HCT116 (cell line): Measurements from ENCODE around the gene AFF1. TPM values are rescaled to one million over a fixed set of nuclear protein-coding genes. Genes with fewer than 3 reads are reported as not detected.

Experiments
- ATAC-seq: fragments of 200-7000 bp; cut with Tn5 transposase; 2 replicates; pipeline ENCODE4 v1.9.1; 2020; ENCODE audit warnings: mild to moderate bottlenecking, moderate library complexity
- BruUV-seq: library from RNA; stranded (reverse); fragments of 400-500 nt; replicated peaks from 2 replicates; lab custom pipeline; 2021; lab: Mats Ljungman, UMichigan
- CTCF ChIA-PET: fragments of 300-600 bp; sonication (Branson Sonifier 250); formaldehyde crosslinking; loops from one replicate; lab custom pipeline; 2021; ENCODE audit warnings: antibody characterized with exemption; lab: Charles Lee
- POLR2A ChIA-PET: fragments of 300-600, 350-600 bp; sonication (Branson Sonifier 250); formaldehyde crosslinking; loops from one replicate; lab custom pipeline; 2021; ENCODE audit warnings: antibody characterized with exemption; lab: Charles Lee
- RAD21 ChIA-PET, 2 experiments: fragments of 300-600 bp; sonication (Branson Sonifier 250); formaldehyde crosslinking; loops; one replicate each; lab custom pipeline; 2023; ENCODE audit warnings: low total read pairs in 2 of 2; ENCODE audit not compliant: uncharacterized antibody in 2 of 2, unreplicated experiment in 2 of 2, low non-redundant PET in 1 of 2; lab: Charles Lee
- DNase-seq: peaks from one replicate; pipeline ENCODE4 v3.0.0-alpha.2; 2010; ENCODE audit warnings: low read depth, low spot score
- H2AFZ ChIP-seq: fragments of 200-600 bp; shearing (Covaris generic), sonication (generic); 2 replicates; pipeline ENCODE4 v1.6.1; 2017; ENCODE audit warnings: low read depth, mixed run types, mixed read lengths, antibody characterized with exemption, low read length; ENCODE audit not compliant: poor library complexity, severe bottlenecking
- H3K27ac ChIP-seq: 2 replicates; pipeline ENCODE4 v1.5.1; 2012; ENCODE audit warnings: low read depth, low read length
- H3K27me3 ChIP-seq: fragments of 200-600 bp; sonication (generic); 2 replicates; pipeline ENCODE4 v1.6.1; 2016; ENCODE audit warnings: mixed run types, low read length, mixed read lengths; ENCODE audit not compliant: insufficient read depth
- H3K36me3 ChIP-seq, 2 experiments: fragments of 200-500 bp in 1 of 2; fragments of 200-600 bp in 1 of 2; sonication (Bioruptor generic) in 1 of 2; sonication (generic) in 1 of 2; 2 replicates each; pipeline versions ENCODE4 v1.5.1 to v1.6.1; 2014 to 2016; ENCODE audit warnings: low read length in 2 of 2, inconsistent platforms in 1 of 2, mixed read lengths in 1 of 2, mixed run types in 1 of 2; ENCODE audit not compliant: insufficient read depth in 2 of 2, control insufficient read depth in 1 of 2
- H3K4me1 ChIP-seq, 2 experiments: fragments of 200-600 bp in 1 of 2; sonication (generic) in 1 of 2; 2 replicates each; pipeline versions ENCODE4 v1.5.1 to v1.6.1; 2012 to 2017; ENCODE audit warnings: low read length in 2 of 2, inconsistent platforms in 1 of 2, mild to moderate bottlenecking in 1 of 2, mixed read lengths in 1 of 2, mixed run types in 1 of 2, moderate library complexity in 1 of 2; ENCODE audit not compliant: insufficient read depth in 2 of 2, control insufficient read depth in 1 of 2
- H3K4me2 ChIP-seq: fragments of 200-600 bp; sonication (generic); 2 replicates; pipeline ENCODE4 v1.6.1; 2017; ENCODE audit warnings: mixed run types, low read length, mixed read lengths
- H3K4me3 ChIP-seq, 2 experiments: fragments of 200-600 bp in 1 of 2; sonication (generic) in 1 of 2; replicated peaks in 1 of 2; 2 replicates each; pipeline ENCODE4 v1.5.1; 2011 to 2016; ENCODE audit warnings: low read length in 2 of 2, control low read depth in 1 of 2, low read depth in 1 of 2, mild to moderate bottlenecking in 1 of 2, mixed read lengths in 1 of 2, mixed run types in 1 of 2
- H3K79me2 ChIP-seq: fragments of 200-600 bp; sonication (generic); 2 replicates; pipeline ENCODE4 v1.6.1; 2017; ENCODE audit warnings: mild to moderate bottlenecking, mixed run types, low read length, moderate library complexity, mixed read lengths; ENCODE audit not compliant: insufficient read depth
- H3K9ac ChIP-seq: fragments of 200-600 bp; sonication (generic); 2 replicates; pipeline ENCODE4 v1.6.1; 2016; ENCODE audit warnings: low read length, mixed read lengths
- H3K9me2 ChIP-seq: fragments of 200-600 bp; sonication (generic), shearing (Covaris generic); 2 replicates; pipeline ENCODE4 v1.6.1; 2017; ENCODE audit warnings: mixed run types, mild to moderate bottlenecking, moderate library complexity; ENCODE audit not compliant: insufficient read depth
- H3K9me3 ChIP-seq, 2 experiments: fragments of 200-500 bp in 1 of 2; fragments of 200-600 bp in 1 of 2; sonication (Bioruptor generic) in 1 of 2; sonication (generic) in 1 of 2; 2 replicates each; pipeline ENCODE4 v1.6.1; 2014 to 2017; ENCODE audit warnings: low read length in 2 of 2, mixed read lengths in 2 of 2, inconsistent platforms in 1 of 2, low read depth in 1 of 2, mild to moderate bottlenecking in 1 of 2, mixed run types in 1 of 2, moderate library complexity in 1 of 2; ENCODE audit not compliant: control insufficient read depth in 1 of 2, insufficient read depth in 1 of 2
- H4K20me1 ChIP-seq: fragments of 200-600 bp; sonication (generic), shearing (Covaris generic); 2 replicates; pipeline ENCODE4 v1.6.1; 2017; ENCODE audit warnings: mixed run types, mild to moderate bottlenecking, moderate library complexity; ENCODE audit not compliant: insufficient read depth
- ATF3 ChIP-seq: IDR thresholded peaks from 2 replicates; pipeline ENCODE4 v1.6.1; 2012
- EGR1 ChIP-seq: IDR thresholded peaks from 2 replicates; pipeline ENCODE4 v1.6.1; 2012; ENCODE audit warnings: low read depth
- EZH2 ChIP-seq: fragments of 200-600 bp; sonication (generic); IDR thresholded peaks from 2 replicates; pipeline ENCODE4 v1.6.1; 2017; ENCODE audit warnings: antibody characterized with exemption, mixed run types
- JUND ChIP-seq: IDR thresholded peaks from 2 replicates; pipeline ENCODE4 v1.6.1; 2012
- MAX ChIP-seq: IDR thresholded peaks from 2 replicates; pipeline ENCODE4 v1.6.1; 2012
- POLR2AphosphoS5 ChIP-seq: IDR thresholded peaks from 2 replicates; pipeline ENCODE4 v1.6.1; 2011; ENCODE audit warnings: mild to moderate bottlenecking, low read depth, low read length, moderate library complexity
- REST ChIP-seq: IDR thresholded peaks from 2 replicates; pipeline ENCODE4 v1.6.1; 2012; ENCODE audit warnings: low read depth
- SP1 ChIP-seq: IDR thresholded peaks from 2 replicates; pipeline ENCODE4 v1.6.1; 2012; ENCODE audit warnings: low read depth
- SRF ChIP-seq: IDR thresholded peaks from 2 replicates; pipeline ENCODE4 v1.6.1; 2012; ENCODE audit warnings: low read depth
- ZBTB33 ChIP-seq: IDR thresholded peaks from 2 replicates; pipeline ENCODE4 v1.6.1; 2011; ENCODE audit warnings: mild to moderate bottlenecking, low read length, moderate library complexity; ENCODE audit not compliant: insufficient replicate concordance; ENCODE audit errors: extremely low read depth
- ZFX ChIP-seq: fragments of 450-650 bp; IDR thresholded peaks from 2 replicates; pipeline ENCODE4 v1.6.1; 2017
- intact Hi-C: fragments of 100-400 bp; cut with micrococcal nuclease; formaldehyde crosslinking; loops from 2 replicates; pipeline ENCODE4 v1.10.0; 2022
- total RNA-seq: library from RNA; stranded (reverse); gene quantifications from one replicate; pipeline ENCODE4 v1.2.1, GENCODE V29; 2021; ENCODE audit not compliant: unreplicated experiment

The AFF1 gene
- total RNA-seq, 1 experiment from 2014 or later = 43.1 TPM

GRCh38 chr4:86961116-86961515 is 26.3 kb downstream of the AFF1 start:
- no peaks in the 10 kb centered on the region for H3K36me3 ChIP-seq
- POLR2A ChIA-PET = no interaction called here
- H3K4me1 ChIP-seq = peaks cover 9 to 24% of the 10 kb centered on the region in 2 experiments; a peak in 3 of 4 replicates
- BruUV-seq = no TSS peak
- H3K79me2 ChIP-seq = peaks cover 7% of the 10 kb centered on the region; the same call in 1 of the 2 replicates
- H2AFZ ChIP-seq = no peak overlapping the region
- no peaks in the 10 kb centered on the region for H3K9me3 ChIP-seq
- RAD21 ChIA-PET = no interaction called here
- H3K27me3 ChIP-seq = no peaks in the 10 kb centered on the region
- no peak overlapping the region for H3K9ac ChIP-seq
- no peaks in the 10 kb centered on the region for H3K9me2 ChIP-seq
- no peak for TF ChIP-seq REST
- no peak for TF ChIP-seq MAX
- TF ChIP-seq POLR2AphosphoS5 = no peak
- TF ChIP-seq SRF = no peak
- no peak overlapping the region for H3K27ac ChIP-seq
- intact Hi-C loops = no loop called here
- H3K4me2 ChIP-seq = no peak overlapping the region
- no peak overlapping the region for H3K4me3 ChIP-seq
- no peak for ATAC-seq
- no peak for DNase-seq
- CTCF ChIA-PET = no interaction called here
- H4K20me1 ChIP-seq = no peaks in the 10 kb centered on the region

GRCh38 chr4:86961605-86962295 is 26.9 kb downstream of the AFF1 start:
- H3K79me2 ChIP-seq = peaks cover 7% of the 10 kb centered on the region; the same call in 1 of the 2 replicates
- RAD21 ChIA-PET = no interaction called here
- BruUV-seq = no TSS peak
- CTCF ChIA-PET = no interaction called here
- H2AFZ ChIP-seq = no peak overlapping the region
- H3K9me2 ChIP-seq = no peaks in the 10 kb centered on the region
- no peak for ATAC-seq
- H4K20me1 ChIP-seq = no peaks in the 10 kb centered on the region
- H3K27ac ChIP-seq = no peak overlapping the region
- no peak overlapping the region for H3K4me3 ChIP-seq
- intact Hi-C loops = no loop called here
- no peak for DNase-seq
- TF ChIP-seq EZH2 = no peak
- TF ChIP-seq ATF3 = no peak
- no peak for TF ChIP-seq EGR1
- TF ChIP-seq ZFX = no peak
- no peak for TF ChIP-seq SP1
- no peak for TF ChIP-seq JUND
- no peak for TF ChIP-seq ZBTB33
- H3K9me3 ChIP-seq = no peaks in the 10 kb centered on the region
- POLR2A ChIA-PET = no interaction called here
- H3K36me3 ChIP-seq = no peaks in the 10 kb centered on the region
- H3K27me3 ChIP-seq = no peaks in the 10 kb centered on the region
- no peak overlapping the region for H3K4me2 ChIP-seq
- no peak overlapping the region for H3K9ac ChIP-seq
- H3K4me1 ChIP-seq = peaks cover 9 to 24% of the 10 kb centered on the region in 2 experiments; a peak in 3 of 4 replicates
